ENCODE data around the gene LILRA2. TPM values are rescaled to one million over a fixed set of nuclear protein-coding genes. Genes with fewer than 3 reads are reported as not detected.
"Not testable (repeated sequence)": the region's sequence is repeated elsewhere in the genome, so short reads cannot be mapped to it uniquely, and the experiment has no call there.

Gene LILRA2
- total RNA-seq, 4 donors from 2014 or later, result 0.48 to 2.6 (median 1.6) TPM; not detected in 1

GRCh38 chr19:54576411-54576976, 2.9 kb downstream of the LILRA2 start:
- Histone ChIP-seq H3K9me3 (no peaks in the 10 kb centered on the region), H3K27me3 (no peaks in the 10 kb centered on the region), H3K4me1 (no peaks in the 10 kb centered on the region), H3K4me3 (no peak overlapping the region), H3K36me3 (no peaks in the 10 kb centered on the region), H3K27ac (no peak overlapping the region)
- TF ChIP-seq POLR2A (IDR thresholded peaks at IDR 0.05) (no peak), CTCF (IDR thresholded peaks at IDR 0.05) (no peak)
- DNase-seq, result no peak
- intact Hi-C loops (cut with DNase I; ENCODE audit: low total_unique reads), result no loop called here

GRCh38 chr19:54577334-54577733, 3.7 kb downstream of the LILRA2 start:
- Histone ChIP-seq H3K36me3 (no peaks in the 10 kb centered on the region), H3K4me1 (no peaks in the 10 kb centered on the region), H3K4me3 (no peak overlapping the region), H3K27me3 (no peaks in the 10 kb centered on the region), H3K27ac (no peak overlapping the region), H3K9me3 (no peaks in the 10 kb centered on the region)
- DNase-seq, result no peak
- TF ChIP-seq CTCF (IDR thresholded peaks at IDR 0.05), result no peak
- TF ChIP-seq POLR2A (IDR thresholded peaks at IDR 0.05), result no peak
- intact Hi-C loops (cut with DNase I; ENCODE audit: low total_unique reads), result no loop called here

- H3K9me3 ChIP-seq; DNase-seq; H3K36me3 ChIP-seq; H3K27me3 ChIP-seq; H3K4me1 ChIP-seq; H3K4me3 ChIP-seq; intact Hi-C loops (cut with DNase I; ENCODE audit: low total_unique reads); H3K27ac ChIP-seq: not testable (repeated sequence)
Observed at GRCh38 chr19:54578268-54578667, 4.7 kb downstream of the LILRA2 start.

- Histone ChIP-seq H3K9me3 (no peaks in the 10 kb centered on the region), H3K4me3 (no peak overlapping the region), H3K27ac (no peak overlapping the region), H3K4me1 (no peaks in the 10 kb centered on the region), H3K27me3 (no peaks in the 10 kb centered on the region), H3K36me3 (no peaks in the 10 kb centered on the region)
- no peak for TF ChIP-seq CTCF (IDR thresholded peaks at IDR 0.05)
- TF ChIP-seq POLR2A (IDR thresholded peaks at IDR 0.05), result no peak
- DNase-seq, result no peak
- intact Hi-C loops (cut with DNase I; ENCODE audit: low total_unique reads), result loop anchor here (2.0 kb wide), 1 partner anchor 306 kb away; the partner anchor contains the start of gene LILRB2
Observed at GRCh38 chr19:54586397-54586796, 12.8 kb downstream of the LILRA2 start.

- Histone ChIP-seq H3K36me3 (no peaks in the 10 kb centered on the region), H3K27me3 (no peaks in the 10 kb centered on the region), H3K9me3 (no peaks in the 10 kb centered on the region), H3K4me1 (no peaks in the 10 kb centered on the region), H3K4me3 (no peak overlapping the region), H3K27ac (no peak overlapping the region)
- intact Hi-C loops (cut with DNase I; ENCODE audit: low total_unique reads), result loop anchor here (2.0 kb wide), 1 partner anchor 306 kb away; the partner anchor contains the start of gene LILRB2
- TF ChIP-seq POLR2A (IDR thresholded peaks at IDR 0.05), result no peak
- DNase-seq, result no peak
Observed at GRCh38 chr19:54587026-54587425, 13.4 kb downstream of the LILRA2 start.

GRCh38 chr19:54593445-54593844, 19.9 kb downstream of the LILRA2 start, which contains the start of gene LILRA1:
Gene LILRA1 (plus strand): TSS chr19:54593632. CDS start chr19:54594245, 613 bp downstream.
- H3K36me3 ChIP-seq; intact Hi-C loops (cut with DNase I; ENCODE audit: low total_unique reads); H3K4me1 ChIP-seq; H3K27me3 ChIP-seq; H3K27ac ChIP-seq; H3K9me3 ChIP-seq; H3K4me3 ChIP-seq; DNase-seq: not testable (repeated sequence)

GRCh38 chr19:54593931-54594626, 20.5 kb downstream of the LILRA2 start:
- H3K4me3 ChIP-seq; intact Hi-C loops (cut with DNase I; ENCODE audit: low total_unique reads); H3K27ac ChIP-seq; DNase-seq; H3K36me3 ChIP-seq; H3K9me3 ChIP-seq; H3K27me3 ChIP-seq; H3K4me1 ChIP-seq: not testable (repeated sequence)

Measured in uterus (tissue), 4 donors.